Right atrium auricular region (tissue), 2 donors: Measurements from ENCODE around the gene STAT4. TPM values are rescaled to one million over a fixed set of nuclear protein-coding genes. Genes with fewer than 3 reads are reported as not detected.

Experiments used
- DNase-seq: peaks from one replicate; pipeline ENCODE4 v3.0.0-alpha.2; 2019; ENCODE audit warnings: low spot score
- H3K27ac ChIP-seq, 2 donors: fragments of 200-600 bp; sonication (generic); 1 replicate in 1 of 2; 2 replicates in 1 of 2; pipeline ENCODE4 v1.5.1; 2016 to 2019
- H3K27me3 ChIP-seq, 2 donors: fragments of 200-600 bp; sonication (generic); one replicate each; pipeline versions ENCODE4 v1.5.1 to v1.6.0; 2017 to 2019
- H3K36me3 ChIP-seq: fragments of 200-600 bp; sonication (generic); one replicate; pipeline ENCODE4 v1.5.1; 2016
- H3K4me1 ChIP-seq, 2 donors: fragments of 200-600 bp; sonication (generic); one replicate each; pipeline versions ENCODE4 v1.5.1 to v1.6.0; 2017 to 2019
- H3K4me3 ChIP-seq, 2 donors: fragments of 200-600 bp; sonication (generic); 1 replicate in 1 of 2; 2 replicates in 1 of 2; pipeline ENCODE4 v1.5.1; 2017 to 2019; ENCODE audit warnings: mild to moderate bottlenecking in 1 of 2, moderate library complexity in 1 of 2
- H3K9me3 ChIP-seq, 2 donors: fragments of 200-600 bp; sonication (generic); one replicate each; pipeline ENCODE4 v1.5.1; 2019
- total RNA-seq, 2 donors: library from RNA; depleted of rRNA; stranded (reverse); fragments of >200 nt; gene quantifications; one replicate each; pipeline ENCODE4 v1.1.0, GENCODE V29; 2016
- TF ChIP-seq, protein P1 (sequence below), 2 donors: fragments of 200-600 bp; sonication (generic); IDR thresholded peaks; one replicate each; pipeline ENCODE4 v1.5.1; 2019; ENCODE audit warnings: antibody characterized with exemption in 2 of 2

Gene STAT4
- total RNA-seq, 2 donors from 2014 or later, result 15.2 to 27.3 TPM

DNA sequence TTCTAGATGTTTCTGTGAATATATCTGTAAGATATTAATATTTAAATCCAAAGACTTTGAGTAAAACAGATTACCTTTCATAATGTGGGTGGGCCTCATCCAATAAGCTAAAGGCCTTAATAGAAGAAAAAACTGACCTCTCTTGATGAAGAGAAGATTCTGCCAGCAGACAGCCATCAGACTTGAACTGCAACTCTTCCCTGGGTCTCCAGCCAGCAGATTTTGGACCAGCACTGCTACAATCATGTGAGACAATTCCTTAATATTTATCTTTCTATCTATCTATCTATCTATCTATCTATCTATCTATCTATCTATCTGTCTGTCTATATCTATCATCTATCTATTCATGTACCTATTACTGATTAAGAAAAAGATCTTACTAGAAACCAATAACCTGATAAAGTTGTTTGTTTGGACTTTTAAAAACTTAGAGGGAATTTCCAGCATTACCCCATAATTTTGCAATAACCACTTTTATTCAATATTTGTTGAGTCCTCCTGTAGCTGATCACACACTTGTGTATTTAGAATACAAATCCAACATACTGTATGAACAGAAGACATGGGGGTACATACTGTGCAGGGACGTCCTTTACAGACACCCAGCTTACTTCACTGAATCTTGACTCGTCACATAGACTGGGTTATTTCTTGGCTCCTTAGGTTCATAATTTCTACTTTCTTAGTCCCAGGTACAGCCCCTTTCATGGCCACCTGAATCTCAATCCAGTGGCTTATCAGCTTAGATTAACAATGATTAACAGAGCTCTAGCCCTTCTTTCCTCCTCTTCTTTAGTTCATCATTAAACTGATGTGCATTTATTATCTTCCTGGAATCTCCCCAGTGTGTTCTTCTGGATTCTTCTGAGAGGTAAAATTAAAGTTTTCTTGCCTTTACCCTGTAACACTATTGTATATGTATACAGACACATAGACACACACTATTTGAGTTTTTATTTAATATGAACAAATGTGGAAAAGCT is 27.2 kb upstream of the STAT4 start:
- Histone ChIP-seq H3K36me3 (no peaks in the 10 kb centered on the region), H3K9me3 (no peaks in the 10 kb centered on the region), H3K4me1 (peaks cover 0 to 2% of the 10 kb centered on the region in 2 donors), H3K27me3 (no peaks in the 10 kb centered on the region), H3K27ac (no peak overlapping the region), H3K4me3 (no peak overlapping the region)
- TF ChIP-seq, protein P1, sequence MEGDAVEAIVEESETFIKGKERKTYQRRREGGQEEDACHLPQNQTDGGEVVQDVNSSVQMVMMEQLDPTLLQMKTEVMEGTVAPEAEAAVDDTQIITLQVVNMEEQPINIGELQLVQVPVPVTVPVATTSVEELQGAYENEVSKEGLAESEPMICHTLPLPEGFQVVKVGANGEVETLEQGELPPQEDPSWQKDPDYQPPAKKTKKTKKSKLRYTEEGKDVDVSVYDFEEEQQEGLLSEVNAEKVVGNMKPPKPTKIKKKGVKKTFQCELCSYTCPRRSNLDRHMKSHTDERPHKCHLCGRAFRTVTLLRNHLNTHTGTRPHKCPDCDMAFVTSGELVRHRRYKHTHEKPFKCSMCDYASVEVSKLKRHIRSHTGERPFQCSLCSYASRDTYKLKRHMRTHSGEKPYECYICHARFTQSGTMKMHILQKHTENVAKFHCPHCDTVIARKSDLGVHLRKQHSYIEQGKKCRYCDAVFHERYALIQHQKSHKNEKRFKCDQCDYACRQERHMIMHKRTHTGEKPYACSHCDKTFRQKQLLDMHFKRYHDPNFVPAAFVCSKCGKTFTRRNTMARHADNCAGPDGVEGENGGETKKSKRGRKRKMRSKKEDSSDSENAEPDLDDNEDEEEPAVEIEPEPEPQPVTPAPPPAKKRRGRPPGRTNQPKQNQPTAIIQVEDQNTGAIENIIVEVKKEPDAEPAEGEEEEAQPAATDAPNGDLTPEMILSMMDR (IDR thresholded peaks at IDR 0.05), result no peak
- DNase-seq, result no peak

DNA sequence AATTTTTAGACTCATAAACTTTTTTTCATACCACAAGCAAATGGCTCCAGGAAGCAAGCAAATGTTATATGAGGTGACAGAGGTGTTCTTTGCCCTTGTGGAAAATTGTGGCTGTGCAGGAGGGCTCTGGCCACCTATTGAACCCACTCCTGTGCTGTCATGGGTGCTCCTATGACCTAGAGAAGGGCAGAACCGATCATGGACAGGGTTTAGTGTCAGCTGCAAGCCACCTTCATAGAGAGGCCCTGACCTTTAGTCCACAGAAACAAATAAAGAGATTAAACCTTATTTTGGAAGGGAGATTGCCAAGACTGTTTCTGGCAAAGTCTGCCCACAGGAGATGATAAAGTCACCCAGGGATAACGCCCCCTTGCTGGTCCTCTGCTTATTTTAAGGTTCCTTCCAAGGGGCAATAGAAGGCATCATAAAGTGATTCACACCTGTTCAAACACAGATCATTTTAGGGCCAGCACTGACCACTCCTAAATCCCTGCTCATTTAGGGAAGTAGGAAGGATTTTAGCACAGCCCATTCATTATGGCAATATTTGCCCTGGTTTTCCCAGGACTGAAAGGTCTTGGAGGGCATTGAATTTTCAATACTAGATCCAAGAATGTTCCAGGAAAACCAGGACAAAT is 26.1 kb upstream of the STAT4 start:
- no peak for DNase-seq
- Histone ChIP-seq H3K27ac (no peak overlapping the region), H3K36me3 (no peaks in the 10 kb centered on the region)

DNA sequence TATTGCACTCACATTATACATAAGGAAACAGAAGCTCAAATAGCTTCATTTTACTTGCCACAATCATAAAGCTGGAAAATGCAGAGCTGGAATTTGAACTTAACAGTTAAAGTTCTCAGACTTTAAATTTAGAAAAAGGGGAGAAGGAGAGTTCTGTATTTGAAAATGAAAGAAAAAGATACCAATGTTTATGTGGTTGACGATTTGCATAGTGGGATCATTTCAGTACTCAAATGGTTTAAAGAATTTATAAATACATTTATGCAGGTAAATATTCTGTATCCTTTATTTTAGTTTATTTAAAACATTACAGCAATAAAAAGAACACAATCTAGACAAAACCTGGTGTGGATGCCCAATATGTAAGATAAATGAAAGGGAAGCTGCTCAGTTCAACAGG is 25.5 kb upstream of the STAT4 start:
- no peak overlapping the region for H3K4me3 ChIP-seq
- peaks cover 0 to 19% of the 10 kb centered on the region in 2 donors for H3K4me1 ChIP-seq
- TF ChIP-seq, protein P1 (IDR thresholded peaks at IDR 0.05), result no peak

More for the DNA sequence above, 26.1 kb upstream of the STAT4 start:
- TF ChIP-seq, protein P1 (IDR thresholded peaks at IDR 0.05), result no peak
- Histone ChIP-seq H3K27me3 (no peaks in the 10 kb centered on the region), H3K4me3 (no peak overlapping the region), H3K9me3 (no peaks in the 10 kb centered on the region), H3K4me1 (peaks cover 0 to 13% of the 10 kb centered on the region in 2 donors)

DNA sequence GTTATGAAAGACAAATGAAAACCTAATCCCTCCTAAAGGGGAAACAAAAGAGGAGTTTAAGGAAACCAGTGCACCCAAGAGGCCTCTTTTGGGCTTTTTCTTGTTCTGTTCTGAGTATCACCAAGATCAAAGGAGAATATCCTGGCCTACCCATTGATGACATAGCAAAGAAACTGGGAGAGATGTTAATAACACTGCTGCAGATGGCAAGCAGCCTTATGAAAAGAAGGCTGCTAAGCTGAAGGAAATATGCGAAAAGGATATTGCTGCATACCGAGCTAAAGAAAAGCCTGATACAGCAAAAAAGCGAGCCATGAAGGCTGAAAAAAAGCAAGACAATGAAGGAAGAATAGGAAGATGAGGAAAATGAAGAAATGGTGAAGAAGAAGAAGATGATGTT is 23.6 kb upstream of the STAT4 start:
- Histone ChIP-seq H3K4me3 (no peak overlapping the region), H3K9me3 (no peaks in the 10 kb centered on the region), H3K27me3 (no peaks in the 10 kb centered on the region), H3K36me3 (no peaks in the 10 kb centered on the region), H3K27ac (no peak overlapping the region), H3K4me1 (peaks cover 0 to 22% of the 10 kb centered on the region in 2 donors)
- TF ChIP-seq, protein P1 (IDR thresholded peaks at IDR 0.05), result no peak
- no peak for DNase-seq

More for the DNA sequence above, 25.5 kb upstream of the STAT4 start:
- Histone ChIP-seq H3K36me3 (no peaks in the 10 kb centered on the region), H3K27ac (no peak overlapping the region), H3K9me3 (no peaks in the 10 kb centered on the region), H3K27me3 (no peaks in the 10 kb centered on the region)
- no peak for DNase-seq

DNA sequence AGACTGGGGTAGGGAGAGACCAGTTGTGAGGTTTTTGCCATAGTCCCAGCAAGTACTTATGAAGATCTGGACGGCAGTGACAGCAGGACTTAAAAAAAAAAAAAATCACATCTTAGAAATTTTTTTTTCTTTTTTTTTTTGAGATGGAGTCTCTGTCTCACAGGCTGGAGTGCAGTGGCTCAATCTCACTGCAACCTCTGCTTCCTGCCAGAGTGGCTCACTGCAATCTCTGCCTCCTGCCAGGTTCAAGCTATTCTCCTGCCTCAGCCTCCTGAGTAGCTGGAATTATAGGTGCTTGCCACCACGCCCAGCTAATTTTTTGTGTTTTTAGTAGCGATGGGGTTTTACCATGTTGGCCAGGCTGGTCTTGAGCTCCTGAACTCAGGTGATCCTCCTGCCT is 22.4 kb upstream of the STAT4 start:
- H3K27ac ChIP-seq, result no peak overlapping the region
- no peak for DNase-seq
- H3K4me1 ChIP-seq, result peaks cover 0 to 23% of the 10 kb centered on the region in 2 donors
- H3K9me3 ChIP-seq, result no peaks in the 10 kb centered on the region
- no peaks in the 10 kb centered on the region for H3K27me3 ChIP-seq
- H3K4me3 ChIP-seq, result no peak overlapping the region
- TF ChIP-seq, protein P1 (IDR thresholded peaks at IDR 0.05), result no peak
- no peaks in the 10 kb centered on the region for H3K36me3 ChIP-seq
